ENCODE results near the gene CLCC1.

- TF ChIP-seq CTCF (IDR thresholded peaks at IDR 0.05; ENCODE audit: low read depth, low read length) = no peak
- TF ChIP-seq MAX (IDR thresholded peaks at IDR 0.05; ENCODE audit: low read depth, low read length) = no peak
- no peak for TF ChIP-seq POLR2A (IDR thresholded peaks at IDR 0.05; ENCODE audit: extremely low read depth, insufficient read length)
Measured at GRCh38 chr1:108972951-108973350, 9.7 kb upstream of the CLCC1 start.

Measured in NB4 (cell line).